Fibroblast of pulmonary artery (primary cell): ENCODE results near the gene CCL15.
A peak's percentile ranks its signal among the peaks of the same experiment; 100 is the strongest.

Source experiments
- DNase-seq: peaks from one replicate; pipeline ENCODE4 v3.0.0-alpha.2; 2010; ENCODE audit warnings: low read depth
- H3K4me3 ChIP-seq: replicated peaks from 2 replicates; pipeline ENCODE4 v1.5.1; 2011; ENCODE audit warnings: low read depth, mild to moderate bottlenecking, control low read depth, low read length, moderate library complexity
- CTCF ChIP-seq: IDR thresholded peaks from 2 replicates; pipeline ENCODE4 v1.5.1; 2011; ENCODE audit warnings: mild to moderate bottlenecking, control low read depth, low read length, inconsistent platforms; ENCODE audit errors: missing control alignments

CCL15 gene

GRCh38 chr17:36008998-36009665 is 7.8 kb upstream of the CCL15 start:
- no peak overlapping the region for H3K4me3 ChIP-seq
- TF ChIP-seq CTCF: peak; percentile 50
- DNase-seq: peak; percentile 33

GRCh38 chr17:36004594-36005108 is 3.3 kb upstream of the CCL15 start:
- TF ChIP-seq CTCF: no peak
- H3K4me3 ChIP-seq: no peak overlapping the region
- DNase-seq: no peak

- H3K4me3 ChIP-seq: no peak overlapping the region
- no peak for DNase-seq
- TF ChIP-seq CTCF: no peak
Observed at GRCh38 chr17:36002631-36003030, 1.3 kb upstream of the CCL15 start.

GRCh38 chr17:36001862-36002603 is 680 bp upstream of the CCL15 start:
- H3K4me3 ChIP-seq: no peak overlapping the region
- TF ChIP-seq CTCF: no peak
- DNase-seq: no peak

- H3K4me3 ChIP-seq: no peak overlapping the region
- DNase-seq: no peak
- TF ChIP-seq CTCF: no peak
Observed at GRCh38 chr17:36000732-36001109, 632 bp downstream of the CCL15 start.

- H3K4me3 ChIP-seq: no peak overlapping the region
- no peak for DNase-seq
- no peak for TF ChIP-seq CTCF
Observed at GRCh38 chr17:35998756-35999155, 2.6 kb downstream of the CCL15 start.
